GM18498 (cell line): ENCODE results near the gene LRRC10.

Experiments
- ATAC-seq: cut with Tn5 transposase; IDR thresholded peaks from one replicate; pipeline ENCODE4 v1.9.1; 2021; ENCODE audit warnings: mild to moderate bottlenecking, moderate library complexity; ENCODE audit not compliant: unreplicated experiment

Gene LRRC10, protein sequence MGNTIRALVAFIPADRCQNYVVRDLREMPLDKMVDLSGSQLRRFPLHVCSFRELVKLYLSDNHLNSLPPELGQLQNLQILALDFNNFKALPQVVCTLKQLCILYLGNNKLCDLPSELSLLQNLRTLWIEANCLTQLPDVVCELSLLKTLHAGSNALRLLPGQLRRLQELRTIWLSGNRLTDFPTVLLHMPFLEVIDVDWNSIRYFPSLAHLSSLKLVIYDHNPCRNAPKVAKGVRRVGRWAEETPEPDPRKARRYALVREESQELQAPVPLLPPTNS

DNA sequence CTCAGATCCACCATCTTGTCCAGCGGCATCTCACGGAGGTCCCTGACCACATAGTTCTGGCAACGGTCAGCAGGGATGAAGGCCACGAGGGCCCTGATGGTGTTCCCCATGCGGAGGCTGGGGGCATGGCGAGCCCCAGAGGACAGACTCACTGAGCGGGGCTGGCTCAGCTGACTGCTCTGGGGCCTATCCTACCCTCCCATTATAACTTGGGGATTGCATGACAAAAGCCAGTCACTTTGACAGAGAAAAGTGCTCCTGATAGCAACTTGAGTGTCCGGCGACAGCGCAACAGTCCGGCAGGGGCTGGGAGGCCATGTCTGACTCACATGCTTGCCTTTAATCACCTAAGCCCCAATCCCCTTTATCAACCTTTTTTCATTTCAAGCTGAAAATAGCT is at the start of gene LRRC10:
LRRC10 (minus strand) TSS at position 179 of the 400 bp plus-strand sequence; CDS start at position 110, 69 bp downstream.
- no peak for ATAC-seq

- no peak for ATAC-seq
These were observed 49.6 kb upstream of the LRRC10 start for GRCh38 chr12:69660164-69660863.

DNA sequence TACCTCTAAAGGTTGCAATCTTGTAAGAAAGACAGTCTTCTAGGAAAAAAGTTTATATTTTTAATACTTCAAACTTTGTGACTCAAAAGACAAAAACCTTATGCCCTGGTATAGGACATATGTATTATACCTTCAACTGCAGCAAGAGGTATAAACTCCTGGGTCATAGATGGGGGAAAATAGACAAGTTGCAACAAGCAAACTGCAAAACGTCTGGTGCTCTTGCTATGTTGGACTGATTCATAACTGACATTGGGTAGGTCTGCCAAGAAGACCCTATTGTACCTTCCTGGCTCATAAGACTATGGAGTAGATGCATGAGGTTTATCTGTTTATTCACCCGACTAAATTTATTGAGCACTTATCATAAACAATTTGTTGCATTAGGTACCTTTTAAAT is 47.5 kb upstream of the LRRC10 start:
- no peak for ATAC-seq

DNA sequence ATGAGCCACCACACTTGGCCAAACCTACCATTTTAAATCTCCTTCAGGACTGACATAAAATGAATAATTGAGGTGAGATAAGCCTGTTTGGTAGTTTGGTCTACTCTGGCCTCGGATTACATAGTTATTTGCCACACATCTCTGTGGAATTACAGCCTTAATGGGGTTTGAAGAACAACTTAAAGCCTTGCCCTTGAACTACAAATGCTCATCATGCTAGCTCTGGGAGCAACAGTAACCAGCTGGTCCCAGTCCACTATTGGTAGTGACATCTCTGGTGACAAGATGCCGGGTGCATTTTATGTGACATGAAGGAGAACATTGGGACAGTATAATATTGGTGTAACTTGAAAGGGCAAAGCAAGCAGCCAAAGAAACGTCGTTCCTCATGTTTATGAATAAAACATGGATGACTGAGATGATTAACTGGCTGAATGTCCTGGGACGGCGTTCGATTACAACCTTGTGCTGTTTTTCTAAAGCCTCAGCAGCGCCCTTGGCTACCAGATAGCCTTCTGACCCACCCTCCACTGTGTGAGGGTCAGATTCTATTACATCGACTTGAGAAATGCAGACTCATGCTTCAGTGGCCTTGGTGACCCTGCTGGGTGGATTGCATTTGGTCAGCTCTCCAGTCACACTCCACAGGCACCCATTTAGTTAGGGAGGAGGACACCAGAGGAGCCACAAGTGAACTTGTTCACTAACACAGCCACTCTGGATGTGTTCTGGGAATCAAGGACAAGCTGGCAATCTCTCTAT is 46.9 kb upstream of the LRRC10 start:
- ATAC-seq, result no peak

- no peak for ATAC-seq
These were observed 45.1 kb upstream of the LRRC10 start for GRCh38 chr12:69655616-69656340.

DNA sequence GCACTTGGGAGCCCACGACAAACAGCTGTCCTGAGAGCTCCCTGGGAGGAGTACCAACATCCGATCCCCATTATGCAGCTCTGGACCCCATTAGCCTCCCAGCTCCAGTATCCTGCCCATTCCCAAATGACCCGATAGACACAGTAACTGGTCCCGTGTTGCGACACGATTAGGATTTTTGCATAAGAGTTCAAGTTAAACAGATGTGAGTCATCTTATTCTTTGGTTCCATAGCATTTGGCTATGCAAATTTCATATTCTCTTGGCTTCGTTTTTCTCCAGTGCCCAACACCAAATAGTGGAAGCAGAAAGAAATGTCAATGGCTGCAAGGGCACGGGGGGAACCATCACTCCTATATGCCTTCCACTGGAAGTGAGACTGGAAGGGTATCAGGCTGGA is 43.0 kb upstream of the LRRC10 start:
- no peak for ATAC-seq

- ATAC-seq, result no peak
These were observed 41.2 kb upstream of the LRRC10 start for GRCh38 chr12:69651922-69652321.

GRCh38 chr12:69649529-69649928 is 38.8 kb upstream of the LRRC10 start:
- ATAC-seq, result no peak

- no peak for ATAC-seq
These were observed 37.8 kb upstream of the LRRC10 start for GRCh38 chr12:69648476-69648875.

DNA sequence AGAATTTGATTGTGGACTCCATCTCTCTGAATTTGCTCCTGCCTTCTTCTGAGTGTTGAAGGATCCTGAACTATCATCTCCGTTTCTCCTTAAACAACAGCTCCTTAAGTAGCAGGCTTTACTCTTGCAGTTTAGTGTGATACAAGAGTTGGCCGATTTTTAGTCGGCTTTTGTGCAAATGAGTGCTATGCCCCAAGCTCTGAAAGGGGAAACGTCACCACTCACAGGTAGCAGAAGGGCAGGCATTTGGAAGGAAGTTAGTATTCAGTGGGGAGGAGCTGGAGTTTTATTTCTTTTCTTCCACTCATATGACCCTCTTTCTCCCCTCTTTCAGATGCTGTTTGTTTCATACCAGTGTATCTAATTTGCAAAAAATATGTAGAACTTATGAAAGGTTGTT is 36.5 kb upstream of the LRRC10 start:
- ATAC-seq, result no peak

- ATAC-seq, result no peak
These were observed 34.3 kb upstream of the LRRC10 start for GRCh38 chr12:69645031-69645430.

GRCh38 chr12:69644511-69644910 is 33.8 kb upstream of the LRRC10 start:
- no peak for ATAC-seq

- no peak for ATAC-seq
These were observed 31.8 kb upstream of the LRRC10 start for GRCh38 chr12:69642531-69642930.

- no peak for ATAC-seq
These were observed 30.8 kb upstream of the LRRC10 start for GRCh38 chr12:69641546-69641945.

- ATAC-seq, result peak; percentile 88
These were observed 28.8 kb upstream of the LRRC10 start for GRCh38 chr12:69639400-69640016.

- no peak for ATAC-seq
These were observed 22.4 kb upstream of the LRRC10 start for GRCh38 chr12:69633061-69633460.

- ATAC-seq, result no peak
These were observed 19.5 kb upstream of the LRRC10 start for GRCh38 chr12:69630191-69630590.

DNA sequence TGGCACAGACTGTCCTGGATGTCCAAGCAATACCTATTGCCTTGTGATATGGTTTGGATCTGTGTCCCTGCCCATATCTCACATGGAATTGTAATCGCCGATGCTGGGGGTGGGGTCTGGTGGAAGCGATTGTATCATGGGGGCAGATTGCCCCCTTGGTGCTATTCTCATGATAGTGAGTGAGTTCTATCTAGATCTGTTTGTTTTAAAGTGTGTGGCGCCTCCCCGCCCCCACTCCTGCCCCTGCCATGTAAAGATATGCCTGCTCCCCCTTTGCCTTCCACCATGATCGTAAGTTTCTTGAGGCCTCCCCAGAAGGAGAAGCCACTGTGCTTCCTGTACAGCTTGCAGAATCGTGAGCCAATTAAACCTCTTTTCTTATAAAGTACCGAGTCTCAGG is 16.8 kb upstream of the LRRC10 start:
- no peak for ATAC-seq

DNA sequence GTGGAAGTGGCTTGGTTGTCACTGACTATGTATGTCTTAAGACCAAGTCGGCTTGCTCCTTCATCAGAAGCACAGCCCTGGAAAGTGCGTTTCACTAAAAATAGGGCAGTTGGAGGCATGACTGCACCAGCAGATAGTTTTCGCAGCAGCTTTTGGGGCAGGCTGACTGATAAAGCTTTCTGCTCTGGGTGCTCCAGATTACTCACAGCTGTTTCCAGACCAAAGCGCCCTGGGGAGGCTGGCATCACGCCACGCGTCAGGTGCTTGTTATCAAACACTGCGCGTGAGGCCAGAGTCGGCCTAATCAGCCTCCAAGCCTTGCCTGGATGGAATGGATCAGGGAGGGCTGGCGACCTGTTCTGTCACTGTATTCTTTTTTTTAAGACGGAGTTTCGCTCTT is 13.3 kb upstream of the LRRC10 start:
- no peak for ATAC-seq

DNA sequence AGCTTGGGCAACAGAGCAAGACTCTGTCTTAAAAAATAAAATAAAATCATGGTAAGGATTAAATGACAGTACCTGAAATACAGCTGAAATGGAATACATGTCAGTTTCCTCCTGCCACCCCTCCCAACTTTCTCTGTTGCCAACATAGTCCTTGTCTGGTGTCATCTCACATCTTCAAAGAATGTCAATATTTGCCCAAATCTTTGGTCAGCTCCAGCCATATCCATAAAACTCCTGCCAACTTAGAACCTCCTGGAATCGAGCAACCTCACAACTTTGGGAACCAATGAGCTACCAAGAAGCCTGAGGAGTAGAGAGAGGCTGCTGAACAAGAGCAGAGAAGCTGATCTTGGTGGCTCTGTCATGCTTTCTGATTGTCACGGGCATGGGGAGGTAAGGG is 10.8 kb upstream of the LRRC10 start:
- ATAC-seq, result no peak

GRCh38 chr12:69620921-69621320 is 10.2 kb upstream of the LRRC10 start:
- ATAC-seq, result no peak
